B cell (primary cell): ENCODE measurements around the gene GSTO2.

Source experiments
- EZH2 ChIP-seq: IDR thresholded peaks from 2 replicates; pipeline ENCODE4 v1.6.1; 2012; ENCODE audit warnings: borderline replicate concordance, low read depth, mild to moderate bottlenecking, moderate library complexity, low read length; ENCODE audit not compliant: insufficient read depth, poor library complexity, severe bottlenecking
- TF ChIP-seq, protein P1 (sequence below): fragments of 200-600 bp; IDR thresholded peaks from one replicate; pipeline ENCODE4 v1.8.0; 2022; ENCODE audit warnings: antibody characterized with exemption, mild to moderate bottlenecking

DNA sequence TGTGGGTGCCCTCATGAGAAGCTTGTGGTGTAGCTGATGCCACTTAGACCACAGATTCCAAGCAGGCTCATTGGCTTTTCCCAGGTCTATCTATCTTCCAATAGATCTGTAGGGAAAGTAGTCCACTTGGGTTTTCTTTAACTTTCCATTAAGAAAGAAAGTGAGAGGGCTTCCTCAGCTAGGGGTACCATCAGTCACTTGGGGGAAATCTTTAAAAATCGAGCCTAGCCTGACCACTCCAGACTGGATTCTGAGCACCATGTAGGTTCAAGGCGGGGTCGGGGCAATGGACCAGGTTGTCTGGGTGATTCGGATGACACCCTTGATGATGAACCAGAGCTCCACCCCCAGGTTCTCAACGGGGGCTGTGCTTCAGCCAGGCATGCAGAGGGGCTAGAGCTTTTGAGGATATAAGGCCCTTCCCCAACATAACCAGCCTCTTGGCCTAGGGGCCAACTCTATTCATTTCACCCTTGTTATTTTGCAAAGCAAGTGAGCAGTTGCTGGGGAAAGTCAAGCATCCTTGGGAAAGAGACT is 42.3 kb downstream of the GSTO2 start:
- TF ChIP-seq, protein P1, sequence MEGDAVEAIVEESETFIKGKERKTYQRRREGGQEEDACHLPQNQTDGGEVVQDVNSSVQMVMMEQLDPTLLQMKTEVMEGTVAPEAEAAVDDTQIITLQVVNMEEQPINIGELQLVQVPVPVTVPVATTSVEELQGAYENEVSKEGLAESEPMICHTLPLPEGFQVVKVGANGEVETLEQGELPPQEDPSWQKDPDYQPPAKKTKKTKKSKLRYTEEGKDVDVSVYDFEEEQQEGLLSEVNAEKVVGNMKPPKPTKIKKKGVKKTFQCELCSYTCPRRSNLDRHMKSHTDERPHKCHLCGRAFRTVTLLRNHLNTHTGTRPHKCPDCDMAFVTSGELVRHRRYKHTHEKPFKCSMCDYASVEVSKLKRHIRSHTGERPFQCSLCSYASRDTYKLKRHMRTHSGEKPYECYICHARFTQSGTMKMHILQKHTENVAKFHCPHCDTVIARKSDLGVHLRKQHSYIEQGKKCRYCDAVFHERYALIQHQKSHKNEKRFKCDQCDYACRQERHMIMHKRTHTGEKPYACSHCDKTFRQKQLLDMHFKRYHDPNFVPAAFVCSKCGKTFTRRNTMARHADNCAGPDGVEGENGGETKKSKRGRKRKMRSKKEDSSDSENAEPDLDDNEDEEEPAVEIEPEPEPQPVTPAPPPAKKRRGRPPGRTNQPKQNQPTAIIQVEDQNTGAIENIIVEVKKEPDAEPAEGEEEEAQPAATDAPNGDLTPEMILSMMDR = no peak
- TF ChIP-seq EZH2 = no peak
